Epithelial cell of esophagus (primary cell): ENCODE results near the gene DHDH.
"Not testable (repeated sequence)": the region's sequence is repeated elsewhere in the genome, so short reads cannot be mapped to it uniquely, and the experiment has no call there.

Experiments used
- DNase-seq: peaks from one replicate; pipeline ENCODE4 v3.0.0; 2010; ENCODE audit warnings: low read depth
- H3K4me3 ChIP-seq: 2 replicates; pipeline ENCODE4 v1.5.1; 2011; ENCODE audit warnings: mild to moderate bottlenecking, low read length, control low read depth
- CTCF ChIP-seq: IDR thresholded peaks from 2 replicates; pipeline ENCODE4 v1.5.1; 2011; ENCODE audit warnings: low read depth, mild to moderate bottlenecking, low read length, control low read depth, inconsistent platforms; ENCODE audit not compliant: insufficient read depth; ENCODE audit errors: missing control alignments

Gene DHDH

GRCh38 chr19:48907671-48908070, 25.8 kb upstream of the DHDH start:
- DNase-seq, result no peak
- no peak overlapping the region for H3K4me3 ChIP-seq
- TF ChIP-seq CTCF, result no peak

- not testable (repeated sequence) for DNase-seq, H3K4me3 ChIP-seq
These were observed 23.9 kb upstream of the DHDH start for GRCh38 chr19:48909424-48910077.

- H3K4me3 ChIP-seq, result no peak overlapping the region
- no peak for TF ChIP-seq CTCF
- DNase-seq, result no peak
These were observed 22.7 kb upstream of the DHDH start for GRCh38 chr19:48910803-48911202.

- no peak for TF ChIP-seq CTCF
- no peak for DNase-seq
- no peak overlapping the region for H3K4me3 ChIP-seq
These were observed 20.2 kb upstream of the DHDH start for GRCh38 chr19:48913114-48913889.

- no peak for TF ChIP-seq CTCF
- DNase-seq, result no peak
- no peak overlapping the region for H3K4me3 ChIP-seq
These were observed 19.3 kb upstream of the DHDH start for GRCh38 chr19:48914181-48914580.

GRCh38 chr19:48915757-48916156, 17.7 kb upstream of the DHDH start:
- DNase-seq, result no peak
- H3K4me3 ChIP-seq, result no peak overlapping the region
- no peak for TF ChIP-seq CTCF

GRCh38 chr19:48918071-48918470, 15.4 kb upstream of the DHDH start:
- no peak for TF ChIP-seq CTCF

More at GRCh38 chr19:48918071-48918470, 15.4 kb upstream of the DHDH start:
- no peak for DNase-seq
- no peak overlapping the region for H3K4me3 ChIP-seq
